Osteocyte (in vitro differentiated cells): ENCODE measurements around the gene HLA-B. TPM values are rescaled to one million over a fixed set of nuclear protein-coding genes. Genes with fewer than 3 reads are reported as not detected.

Source experiments
- DNase-seq: peaks from one replicate; pipeline ENCODE4 v3.0.0; 2021; ENCODE audit warnings: mixed read lengths; ENCODE audit not compliant: unreplicated experiment; ENCODE audit errors: extremely low spot score
- H3K27ac Mint-ChIP-seq: one replicate; pipeline ENCODE4 v1.8.0; 2021; ENCODE audit warnings: mild to moderate bottlenecking, mixed read lengths; ENCODE audit not compliant: unreplicated experiment
- H3K27me3 Mint-ChIP-seq: one replicate; pipeline ENCODE4 v1.8.0; 2021; ENCODE audit warnings: mixed read lengths; ENCODE audit not compliant: unreplicated experiment
- H3K36me3 Mint-ChIP-seq: one replicate; pipeline ENCODE4 v1.8.0; 2021; ENCODE audit warnings: mixed read lengths; ENCODE audit not compliant: unreplicated experiment
- H3K4me1 Mint-ChIP-seq: one replicate; pipeline ENCODE4 v1.8.0; 2021; ENCODE audit warnings: mixed read lengths; ENCODE audit not compliant: unreplicated experiment
- H3K4me3 Mint-ChIP-seq: one replicate; pipeline ENCODE4 v1.8.0; 2021; ENCODE audit warnings: mild to moderate bottlenecking, moderate library complexity, mixed read lengths; ENCODE audit not compliant: unreplicated experiment
- H3K9me3 Mint-ChIP-seq: one replicate; pipeline ENCODE4 v1.8.0; 2021; ENCODE audit warnings: mixed read lengths; ENCODE audit not compliant: unreplicated experiment
- CTCF ChIP-seq: fragments of 200-600 bp; sonication (generic); IDR thresholded peaks from 2 replicates; pipeline ENCODE4 v1.5.0; 2021; ENCODE audit warnings: antibody characterized with exemption, mild to moderate bottlenecking, moderate library complexity
- total RNA-seq: library from RNA; stranded (reverse); gene quantifications from 2 replicates; pipeline ENCODE4 v1.2.1, GENCODE V29; 2021

HLA-B gene
- total RNA-seq, 1 donor from 2014 or later = 642 TPM

GRCh38 chr6:31359581-31359980 lies 2.6 kb upstream of the HLA-B start:
- Mint-ChIP-seq H3K4me3 (no peak overlapping the region), H3K9me3 (no peaks in the 10 kb centered on the region), H3K4me1 (peaks cover 19% of the 10 kb centered on the region), H3K36me3 (peaks cover 15% of the 10 kb centered on the region), H3K27ac (no peak overlapping the region), H3K27me3 (peaks cover 64% of the 10 kb centered on the region)
- no peak for DNase-seq
- TF ChIP-seq CTCF = no peak

- Mint-ChIP-seq H3K4me3 (peak overlapping the region; percentile 85), H3K27me3 (peaks cover 51% of the 10 kb centered on the region)
These were observed 1.3 kb upstream of the HLA-B start for GRCh38 chr6:31358302-31358701.

GRCh38 chr6:31357886-31358285 lies 907 bp upstream of the HLA-B start:
- peak overlapping the region; percentile 85 for H3K4me3 Mint-ChIP-seq
- TF ChIP-seq CTCF = no peak
- DNase-seq = no peak
- no peaks in the 10 kb centered on the region for H3K9me3 Mint-ChIP-seq
- H3K27ac Mint-ChIP-seq = no peak overlapping the region
- H3K36me3 Mint-ChIP-seq = peaks cover 27% of the 10 kb centered on the region
- peaks cover 23% of the 10 kb centered on the region for H3K4me1 Mint-ChIP-seq
- peaks cover 48% of the 10 kb centered on the region for H3K27me3 Mint-ChIP-seq

More at GRCh38 chr6:31358302-31358701, 1.3 kb upstream of the HLA-B start:
- Mint-ChIP-seq H3K36me3 (peaks cover 27% of the 10 kb centered on the region), H3K4me1 (peaks cover 23% of the 10 kb centered on the region), H3K27ac (no peak overlapping the region), H3K9me3 (no peaks in the 10 kb centered on the region)
- no peak for DNase-seq
- TF ChIP-seq CTCF = no peak

DNA sequence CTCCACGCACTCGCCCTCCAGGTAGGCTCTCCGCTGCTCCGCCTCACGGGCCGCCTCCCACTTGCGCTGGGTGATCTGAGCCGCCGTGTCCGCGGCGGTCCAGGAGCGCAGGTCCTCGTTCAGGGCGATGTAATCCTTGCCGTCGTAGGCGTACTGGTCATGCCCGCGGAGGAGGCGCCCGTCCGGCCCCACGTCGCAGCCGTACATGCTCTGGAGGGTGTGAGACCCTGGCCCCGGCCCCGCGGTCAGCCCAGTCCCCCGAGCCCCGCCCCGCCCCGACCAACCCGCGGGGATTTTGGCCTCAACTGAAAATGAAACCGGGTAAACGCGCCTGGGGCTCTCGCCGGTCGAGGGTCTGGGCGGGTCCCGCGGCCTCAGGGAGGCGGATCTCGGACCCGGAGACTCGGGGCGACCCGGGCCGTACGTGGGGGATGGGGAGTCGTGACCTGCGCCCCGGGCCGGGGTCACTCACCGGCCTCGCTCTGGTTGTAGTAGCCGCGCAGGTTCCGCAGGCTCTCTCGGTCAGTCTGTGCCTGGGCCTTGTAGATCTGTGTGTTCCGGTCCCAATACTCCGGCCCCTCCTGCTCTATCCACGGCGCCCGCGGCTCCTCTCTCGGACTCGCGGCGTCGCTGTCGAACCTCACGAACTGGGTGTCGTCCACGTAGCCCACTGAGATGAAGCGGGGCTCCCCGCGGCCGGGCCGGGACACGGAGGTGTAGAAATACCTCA lies 598 bp downstream of the HLA-B start:
- Mint-ChIP-seq H3K4me3 (peak overlapping the region; percentile 85), H3K4me1 (peaks cover 23% of the 10 kb centered on the region), H3K9me3 (no peaks in the 10 kb centered on the region), H3K36me3 (peaks cover 23% of the 10 kb centered on the region), H3K27ac (peak overlapping the region; percentile 72), H3K27me3 (peaks cover 49% of the 10 kb centered on the region)
- DNase-seq = no peak
- no peak for TF ChIP-seq CTCF

GRCh38 chr6:31355583-31355948 lies 1.4 kb downstream of the HLA-B start:
- peaks cover 23% of the 10 kb centered on the region for H3K36me3 Mint-ChIP-seq
- no peak for TF ChIP-seq CTCF
- H3K4me1 Mint-ChIP-seq = peaks cover 23% of the 10 kb centered on the region
- H3K27me3 Mint-ChIP-seq = peaks cover 50% of the 10 kb centered on the region
- no peaks in the 10 kb centered on the region for H3K9me3 Mint-ChIP-seq
- H3K27ac Mint-ChIP-seq = no peak overlapping the region
- H3K4me3 Mint-ChIP-seq = peak overlapping the region; percentile 71
- no peak for DNase-seq
